OCI-LY7 (cell line): ENCODE data around the gene LYPLA2. TPM values are rescaled to one million over a fixed set of nuclear protein-coding genes. Genes with fewer than 3 reads are reported as not detected.

Source experiments
- BruUV-seq: library from RNA; stranded (reverse); fragments of 400-500 nt; replicated peaks from 2 replicates; lab custom pipeline; 2021; lab: Mats Ljungman, UMichigan
- CTCF ChIA-PET: fragments of 300-600 bp; sonication (Branson Sonifier 250); formaldehyde crosslinking; loops from one replicate; lab custom pipeline; 2022; ENCODE audit warnings: antibody characterized with exemption; ENCODE audit not compliant: unreplicated experiment; lab: Charles Lee
- POLR2A ChIA-PET: fragments of 300-600 bp; sonication (Branson Sonifier 250); formaldehyde crosslinking; loops from one replicate; lab custom pipeline; 2022; ENCODE audit warnings: antibody characterized with exemption; lab: Charles Lee
- DNase-seq: peaks from one replicate; pipeline ENCODE4 v3.0.0-alpha.2; 2015; ENCODE audit warnings: low spot score
- H2AFZ ChIP-seq: fragments of 200-600 bp; sonication (generic), shearing (Covaris generic); 2 replicates; pipeline ENCODE4 v1.6.1; 2014; ENCODE audit warnings: mild to moderate bottlenecking, antibody characterized with exemption, low read length, moderate library complexity
- H3K27ac ChIP-seq: fragments of 200-600 bp; sonication (generic); 2 replicates; pipeline ENCODE4 v1.5.1; 2014; ENCODE audit warnings: mixed run types, low read depth, mild to moderate bottlenecking, moderate library complexity, low read length, inconsistent platforms; ENCODE audit not compliant: poor library complexity, severe bottlenecking
- H3K36me3 ChIP-seq: fragments of 200-600 bp; sonication (generic); 2 replicates; pipeline ENCODE4 v1.6.1; 2014; ENCODE audit warnings: mild to moderate bottlenecking, antibody characterized with exemption, low read length, moderate library complexity, mixed read lengths; ENCODE audit not compliant: insufficient read depth
- H3K4me1 ChIP-seq: fragments of 200-600 bp; sonication (generic); 2 replicates; pipeline ENCODE4 v1.5.1; 2014; ENCODE audit warnings: mild to moderate bottlenecking, low read length; ENCODE audit not compliant: insufficient read depth, poor library complexity, severe bottlenecking
- H3K4me2 ChIP-seq: fragments of 200-600 bp; sonication (generic); 2 replicates; pipeline ENCODE4 v1.6.1; 2014; ENCODE audit warnings: mild to moderate bottlenecking, low read length
- H3K4me3 ChIP-seq: fragments of 200-600 bp; sonication (generic); 2 replicates; pipeline ENCODE4 v1.5.1; 2014; ENCODE audit warnings: mild to moderate bottlenecking, low read depth, low read length; ENCODE audit not compliant: poor library complexity, severe bottlenecking
- H3K79me2 ChIP-seq: fragments of 200-600 bp; sonication (generic); 2 replicates; pipeline ENCODE4 v1.6.1; 2016; ENCODE audit warnings: low read depth, mild to moderate bottlenecking, low read length, moderate library complexity, mixed read lengths; ENCODE audit not compliant: insufficient read depth
- H3K9me2 ChIP-seq: fragments of 200-600 bp; sonication (generic); 2 replicates; pipeline ENCODE4 v1.6.1; 2016; ENCODE audit warnings: mild to moderate bottlenecking, low read length, mixed read lengths; ENCODE audit not compliant: insufficient read depth
- H3K9me3 ChIP-seq: fragments of 200-600 bp; sonication (generic); 2 replicates; pipeline ENCODE4 v1.6.1; 2014; ENCODE audit warnings: mild to moderate bottlenecking, mixed run types, low read length, mixed read lengths
- H4K20me1 ChIP-seq: fragments of 200-600 bp; sonication (generic); 2 replicates; pipeline ENCODE4 v1.6.1; 2014; ENCODE audit warnings: mild to moderate bottlenecking, antibody characterized with exemption, low read length, moderate library complexity, mixed read lengths; ENCODE audit not compliant: insufficient read depth
- CTCF ChIP-seq: fragments of 200-600 bp; sonication (generic); conservative IDR thresholded peaks from 2 replicates; pipeline ENCODE4 v1.5.1; 2014; ENCODE audit warnings: mild to moderate bottlenecking, antibody characterized with exemption, low read length, moderate library complexity, mixed read lengths
- EZH2phosphoT487 ChIP-seq: fragments of 200-600 bp; sonication (generic); IDR thresholded peaks from 2 replicates; pipeline ENCODE4 v1.6.1; 2018; ENCODE audit warnings: low read depth, borderline replicate concordance, mild to moderate bottlenecking, mixed run types, antibody characterized with exemption, low read length, moderate library complexity, mixed read lengths
- intact Hi-C: fragments of 100-400 bp; cut with micrococcal nuclease; formaldehyde crosslinking; loops from one replicate; pipeline ENCODE4 v1.10.0; 2022; ENCODE audit not compliant: unreplicated experiment
- total RNA-seq, 2 experiments: library from RNA; depleted of rRNA in 1 of 2; stranded (reverse); fragments of >200 nt in 1 of 2; shearing (Covaris generic) in 1 of 2; gene quantifications; 2 replicates each; pipeline ENCODE4 v1.2.3, GENCODE V29; 2014 to 2022

LYPLA2 gene
- total RNA-seq, 2 experiments from 2014 or later: 68.3 to 91.2 TPM

DNA sequence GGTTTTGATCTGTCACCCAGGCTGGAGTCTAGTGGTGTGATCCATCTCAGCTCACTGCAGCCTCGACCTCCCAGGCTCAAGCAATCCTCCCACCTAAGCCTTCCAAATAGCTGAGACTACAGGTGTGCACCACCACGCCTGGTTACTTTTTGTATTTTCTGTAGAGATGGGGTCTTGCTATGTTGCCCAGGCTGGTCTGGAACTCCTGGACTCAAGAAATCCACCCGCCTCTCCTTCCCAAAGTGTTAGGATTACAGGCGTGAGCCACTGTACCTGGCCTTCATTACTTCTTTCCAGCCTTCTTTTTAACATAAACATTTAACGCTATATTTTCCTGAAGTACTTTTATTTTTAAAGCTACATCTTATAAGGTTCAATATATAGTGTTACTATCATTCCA is 52.7 kb downstream of the LYPLA2 start:
- peaks cover 13% of the 10 kb centered on the region for H3K9me3 ChIP-seq
- no peak overlapping the region for H3K27ac ChIP-seq
- TF ChIP-seq EZH2phosphoT487 (no peak), CTCF (no peak)
- BruUV-seq: no TSS peak
- H3K4me1 ChIP-seq: peaks cover 4% of the 10 kb centered on the region
- ChIA-PET CTCF (no interaction called here), POLR2A (interaction anchor here (0.6 kb wide), 1 partner anchor 735 kb away, joined by 3 read pairs; no protein-coding TSS in a partner anchor)
- peaks cover 47% of the 10 kb centered on the region for H3K36me3 ChIP-seq
- H2AFZ ChIP-seq: no peak overlapping the region
- H3K4me3 ChIP-seq: no peak overlapping the region
- no peak overlapping the region for H3K4me2 ChIP-seq
- H3K79me2 ChIP-seq: no peaks in the 10 kb centered on the region
- intact Hi-C loops: no loop called here
- H3K9me2 ChIP-seq: no peaks in the 10 kb centered on the region
- H4K20me1 ChIP-seq: no peaks in the 10 kb centered on the region
- DNase-seq: no peak

Other genes with a start within 250 kb of the LYPLA2 start
- 1,286 and 1,658 TPM in 2 replicates for gene ID3, start 231.6 kb upstream of the LYPLA2 start, total RNA-seq (2014; rRNA removed; shearing (Covaris generic))
- gene ID3, start 231.6 kb upstream of the LYPLA2 start, total RNA-seq (2022): 621 and 629 TPM in 2 replicates
- gene RPL11, start 99.3 kb upstream of the LYPLA2 start, total RNA-seq (2014; rRNA removed; shearing (Covaris generic)): 1,891 and 2,496 TPM in 2 replicates
- 1,767 and 1,774 TPM in 2 replicates for gene RPL11, start 99.3 kb upstream of the LYPLA2 start, total RNA-seq (2022)
- gene ELOA, start 47.7 kb upstream of the LYPLA2 start, total RNA-seq (2014; rRNA removed; shearing (Covaris generic)): 24.7 and 29.1 TPM in 2 replicates
- gene ELOA, start 47.7 kb upstream of the LYPLA2 start, total RNA-seq (2022): 35.8 and 41.0 TPM in 2 replicates
- gene PITHD1, start 12.7 kb upstream of the LYPLA2 start, total RNA-seq (2014; rRNA removed; shearing (Covaris generic)): 89.9 and 90.8 TPM in 2 replicates
- gene PITHD1, start 12.7 kb upstream of the LYPLA2 start, total RNA-seq (2022): 63.6 and 67.2 TPM in 2 replicates
- 17.9 and 19.6 TPM in 2 replicates for gene GALE, start 9.6 kb downstream of the LYPLA2 start, total RNA-seq (2014; rRNA removed; shearing (Covaris generic))
- gene GALE, start 9.6 kb downstream of the LYPLA2 start, total RNA-seq (2022): 16.0 and 16.8 TPM in 2 replicates
- gene HMGCL, start 34.3 kb downstream of the LYPLA2 start, total RNA-seq (2014; rRNA removed; shearing (Covaris generic)): 9.0 and 13.1 TPM in 2 replicates
- gene HMGCL, start 34.3 kb downstream of the LYPLA2 start, total RNA-seq (2022): 27.4 and 30.7 TPM in 2 replicates
- 9.1 and 9.3 TPM in 2 replicates for gene FUCA1, start 77.1 kb downstream of the LYPLA2 start, total RNA-seq (2014; rRNA removed; shearing (Covaris generic))
- 9.3 and 9.9 TPM in 2 replicates for gene FUCA1, start 77.1 kb downstream of the LYPLA2 start, total RNA-seq (2022)
- gene CNR2, start 122.2 kb downstream of the LYPLA2 start, total RNA-seq (2014; rRNA removed; shearing (Covaris generic)): 11.2 and 14.1 TPM in 2 replicates
- gene CNR2, start 122.2 kb downstream of the LYPLA2 start, total RNA-seq (2022): 13.2 and 17.0 TPM in 2 replicates
- 129 and 143 TPM in 2 replicates for gene PNRC2, start 168.7 kb downstream of the LYPLA2 start, total RNA-seq (2014; rRNA removed; shearing (Covaris generic))
- gene PNRC2, start 168.7 kb downstream of the LYPLA2 start, total RNA-seq (2022): 198 and 210 TPM in 2 replicates
- gene SRSF10, start 189.2 kb downstream of the LYPLA2 start, total RNA-seq (2014; rRNA removed; shearing (Covaris generic)): 229 and 293 TPM in 2 replicates
- 335 and 394 TPM in 2 replicates for gene SRSF10, start 189.2 kb downstream of the LYPLA2 start, total RNA-seq (2022)